ENCODE measurements around the gene PLA2G4F.

DNA sequence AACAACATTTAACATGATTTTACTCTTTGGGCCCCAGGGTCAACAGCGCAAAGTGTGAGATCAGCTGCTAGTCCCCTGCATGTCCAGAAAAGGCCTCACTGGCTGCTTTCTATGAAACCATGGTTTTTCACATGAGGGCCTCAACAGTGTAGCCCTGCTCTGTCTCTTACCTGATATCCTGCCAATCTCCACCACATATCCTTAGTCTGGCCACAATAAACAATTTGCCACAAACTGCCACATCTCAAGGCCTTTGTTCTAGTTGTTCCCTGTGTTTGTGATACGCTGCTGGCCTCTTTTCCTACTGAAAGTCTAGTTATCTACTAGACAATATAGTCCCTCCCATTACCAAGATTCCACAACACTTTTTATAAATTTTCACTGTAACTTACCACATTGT lies 33.9 kb upstream of the PLA2G4F start:
- TF ChIP-seq POLR2A (IDR thresholded peaks at IDR 0.05): no peak
- TF ChIP-seq, protein P1, sequence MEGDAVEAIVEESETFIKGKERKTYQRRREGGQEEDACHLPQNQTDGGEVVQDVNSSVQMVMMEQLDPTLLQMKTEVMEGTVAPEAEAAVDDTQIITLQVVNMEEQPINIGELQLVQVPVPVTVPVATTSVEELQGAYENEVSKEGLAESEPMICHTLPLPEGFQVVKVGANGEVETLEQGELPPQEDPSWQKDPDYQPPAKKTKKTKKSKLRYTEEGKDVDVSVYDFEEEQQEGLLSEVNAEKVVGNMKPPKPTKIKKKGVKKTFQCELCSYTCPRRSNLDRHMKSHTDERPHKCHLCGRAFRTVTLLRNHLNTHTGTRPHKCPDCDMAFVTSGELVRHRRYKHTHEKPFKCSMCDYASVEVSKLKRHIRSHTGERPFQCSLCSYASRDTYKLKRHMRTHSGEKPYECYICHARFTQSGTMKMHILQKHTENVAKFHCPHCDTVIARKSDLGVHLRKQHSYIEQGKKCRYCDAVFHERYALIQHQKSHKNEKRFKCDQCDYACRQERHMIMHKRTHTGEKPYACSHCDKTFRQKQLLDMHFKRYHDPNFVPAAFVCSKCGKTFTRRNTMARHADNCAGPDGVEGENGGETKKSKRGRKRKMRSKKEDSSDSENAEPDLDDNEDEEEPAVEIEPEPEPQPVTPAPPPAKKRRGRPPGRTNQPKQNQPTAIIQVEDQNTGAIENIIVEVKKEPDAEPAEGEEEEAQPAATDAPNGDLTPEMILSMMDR (IDR thresholded peaks at IDR 0.05): no peak
- TF ChIP-seq POLR2AphosphoS5 (IDR thresholded peaks at IDR 0.05): no peak
